ENCODE results near the gene COPS6.

DNA sequence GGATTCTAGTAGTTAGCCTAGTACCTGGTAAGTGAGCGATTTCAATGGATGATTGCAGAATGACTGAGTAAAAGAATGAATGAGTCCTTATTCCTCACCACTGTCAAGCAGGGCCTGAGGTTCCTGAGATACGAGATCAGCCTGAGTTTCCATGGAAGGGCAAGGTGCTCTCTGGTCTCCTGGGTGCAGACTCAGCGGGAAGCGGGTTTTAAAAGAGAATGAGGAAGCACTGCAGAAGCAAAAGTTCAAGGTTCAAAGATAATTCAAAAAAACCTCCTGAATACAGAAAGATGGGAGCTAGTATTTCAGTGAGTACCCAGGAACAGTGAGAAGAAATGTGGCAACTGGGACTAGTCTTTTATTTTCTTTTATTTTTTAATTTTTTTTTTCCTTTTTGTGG, 11.6 kb upstream of the COPS6 start:
- TF ChIP-seq, protein P1, sequence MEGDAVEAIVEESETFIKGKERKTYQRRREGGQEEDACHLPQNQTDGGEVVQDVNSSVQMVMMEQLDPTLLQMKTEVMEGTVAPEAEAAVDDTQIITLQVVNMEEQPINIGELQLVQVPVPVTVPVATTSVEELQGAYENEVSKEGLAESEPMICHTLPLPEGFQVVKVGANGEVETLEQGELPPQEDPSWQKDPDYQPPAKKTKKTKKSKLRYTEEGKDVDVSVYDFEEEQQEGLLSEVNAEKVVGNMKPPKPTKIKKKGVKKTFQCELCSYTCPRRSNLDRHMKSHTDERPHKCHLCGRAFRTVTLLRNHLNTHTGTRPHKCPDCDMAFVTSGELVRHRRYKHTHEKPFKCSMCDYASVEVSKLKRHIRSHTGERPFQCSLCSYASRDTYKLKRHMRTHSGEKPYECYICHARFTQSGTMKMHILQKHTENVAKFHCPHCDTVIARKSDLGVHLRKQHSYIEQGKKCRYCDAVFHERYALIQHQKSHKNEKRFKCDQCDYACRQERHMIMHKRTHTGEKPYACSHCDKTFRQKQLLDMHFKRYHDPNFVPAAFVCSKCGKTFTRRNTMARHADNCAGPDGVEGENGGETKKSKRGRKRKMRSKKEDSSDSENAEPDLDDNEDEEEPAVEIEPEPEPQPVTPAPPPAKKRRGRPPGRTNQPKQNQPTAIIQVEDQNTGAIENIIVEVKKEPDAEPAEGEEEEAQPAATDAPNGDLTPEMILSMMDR (IDR thresholded peaks at IDR 0.05) = no peak
- no peak for TF ChIP-seq POLR2A (IDR thresholded peaks at IDR 0.05)
